C1 segment of cervical spinal cord (tissue), 14 donors: Measurements from ENCODE around the gene BTNL3.

Experiments
- DNase-seq, 14 donors: peaks; one replicate each; lab custom pipeline; 2025; lab: John Stamatoyannopoulos, UW

Gene BTNL3

DNA sequence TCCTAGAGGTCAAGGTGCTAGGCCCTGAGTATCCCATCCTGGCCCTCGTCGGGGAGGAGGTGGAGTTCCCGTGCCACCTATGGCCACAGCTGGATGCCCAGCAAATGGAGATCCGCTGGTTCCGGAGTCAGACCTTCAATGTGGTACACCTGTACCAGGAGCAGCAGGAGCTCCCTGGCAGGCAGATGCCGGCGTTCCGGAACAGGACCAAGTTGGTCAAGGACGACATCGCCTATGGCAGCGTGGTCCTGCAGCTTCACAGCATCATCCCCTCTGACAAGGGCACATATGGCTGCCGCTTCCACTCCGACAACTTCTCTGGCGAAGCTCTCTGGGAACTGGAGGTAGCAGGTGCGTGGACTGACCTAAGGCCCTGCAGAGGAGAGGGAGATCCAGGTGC, 59.3 kb downstream of the BTNL3 start:
- DNase-seq = no peak

DNA sequence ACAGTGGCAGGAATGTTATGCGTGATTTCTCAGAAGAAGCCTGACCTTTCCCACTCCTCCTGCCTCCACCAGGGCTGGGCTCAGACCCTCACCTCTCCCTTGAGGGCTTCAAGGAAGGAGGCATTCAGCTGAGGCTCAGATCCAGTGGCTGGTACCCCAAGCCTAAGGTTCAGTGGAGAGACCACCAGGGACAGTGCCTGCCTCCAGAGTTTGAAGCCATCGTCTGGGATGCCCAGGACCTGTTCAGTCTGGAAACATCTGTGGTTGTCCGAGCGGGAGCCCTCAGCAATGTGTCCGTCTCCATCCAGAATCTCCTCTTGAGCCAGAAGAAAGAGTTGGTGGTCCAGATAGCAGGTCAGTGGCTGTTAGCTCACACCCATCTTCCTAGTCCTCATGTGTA, 61.4 kb downstream of the BTNL3 start:
- no peak for DNase-seq

DNA sequence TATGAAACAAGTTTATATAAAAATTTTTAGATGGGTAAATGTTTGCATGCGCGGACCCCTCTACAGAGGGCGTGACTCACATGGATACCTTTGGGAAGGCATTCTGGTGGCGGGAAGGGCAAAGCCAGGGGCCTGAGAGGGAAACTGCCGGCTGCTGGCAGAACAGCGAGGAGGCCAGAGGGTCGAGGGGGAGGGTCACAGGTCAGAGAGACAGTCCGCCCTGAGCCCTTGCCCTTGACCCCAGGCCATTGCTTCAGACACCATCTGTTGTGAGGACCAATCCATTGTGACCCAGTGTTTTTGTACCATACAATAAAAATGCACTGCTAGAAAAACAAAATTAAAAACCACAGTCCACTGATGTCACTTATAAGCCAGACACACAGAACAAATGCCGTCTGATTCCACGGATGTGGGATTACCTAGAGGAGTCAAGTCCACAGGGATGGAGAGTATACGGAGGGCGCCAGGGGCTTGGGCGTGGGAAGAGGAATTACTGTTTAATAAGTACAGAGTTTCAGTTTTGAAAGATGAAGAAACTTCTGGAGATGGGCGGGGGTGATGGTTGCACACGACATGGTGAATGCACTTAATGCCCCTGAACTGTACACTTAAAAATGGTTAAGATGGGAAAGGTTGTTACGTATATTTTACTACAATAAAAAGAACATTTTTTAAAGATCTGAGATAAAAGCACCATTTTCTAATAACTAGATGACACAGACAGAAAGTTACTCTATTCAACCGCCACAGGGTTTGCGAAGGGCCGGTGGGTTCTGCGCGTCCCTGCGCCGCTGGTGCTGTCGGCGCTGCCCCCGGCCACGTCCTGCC, 63.4 kb downstream of the BTNL3 start:
- DNase-seq = no peak

DNA sequence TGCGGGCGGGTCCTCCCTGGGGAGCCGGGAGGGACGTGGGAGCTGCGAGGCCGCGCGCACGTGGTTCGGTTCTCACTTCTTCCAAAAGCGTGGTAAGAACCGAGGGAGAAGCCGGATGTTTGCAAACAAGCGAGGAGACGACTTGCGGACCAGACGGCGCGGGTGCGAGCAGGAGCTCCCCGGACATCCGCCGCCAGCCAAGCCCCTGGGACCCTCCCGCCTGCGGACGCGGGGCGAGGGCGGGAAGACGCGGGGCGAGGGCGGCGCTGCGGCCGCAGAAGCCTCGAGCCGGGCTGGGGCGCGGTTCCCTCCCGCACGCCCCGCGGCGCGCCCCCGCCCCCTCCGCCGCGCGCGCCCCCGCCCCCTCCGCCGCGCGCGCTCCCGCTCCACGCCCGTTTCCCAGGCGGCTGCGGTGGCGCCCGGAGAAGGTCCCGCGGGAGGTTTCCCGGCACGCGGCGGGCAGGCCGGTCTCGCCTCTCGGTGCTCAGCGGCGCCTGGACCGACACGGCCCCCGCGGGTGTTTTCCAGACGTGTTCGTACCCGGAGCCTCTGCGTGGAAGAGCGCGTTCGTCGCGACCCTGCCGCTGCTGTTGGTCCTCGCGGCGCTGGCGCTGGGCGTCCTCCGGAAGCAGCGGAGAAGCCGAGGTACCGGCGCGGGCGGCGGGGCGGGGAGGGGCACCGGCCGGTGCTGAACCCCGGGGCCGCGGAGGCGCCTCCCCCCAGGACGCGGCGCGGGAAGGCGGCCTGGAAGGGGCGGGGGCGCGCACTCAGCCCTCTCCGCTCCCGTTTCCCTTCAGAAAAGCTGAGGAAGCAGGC, 64.2 kb downstream of the BTNL3 start:
- no peak for DNase-seq

DNA sequence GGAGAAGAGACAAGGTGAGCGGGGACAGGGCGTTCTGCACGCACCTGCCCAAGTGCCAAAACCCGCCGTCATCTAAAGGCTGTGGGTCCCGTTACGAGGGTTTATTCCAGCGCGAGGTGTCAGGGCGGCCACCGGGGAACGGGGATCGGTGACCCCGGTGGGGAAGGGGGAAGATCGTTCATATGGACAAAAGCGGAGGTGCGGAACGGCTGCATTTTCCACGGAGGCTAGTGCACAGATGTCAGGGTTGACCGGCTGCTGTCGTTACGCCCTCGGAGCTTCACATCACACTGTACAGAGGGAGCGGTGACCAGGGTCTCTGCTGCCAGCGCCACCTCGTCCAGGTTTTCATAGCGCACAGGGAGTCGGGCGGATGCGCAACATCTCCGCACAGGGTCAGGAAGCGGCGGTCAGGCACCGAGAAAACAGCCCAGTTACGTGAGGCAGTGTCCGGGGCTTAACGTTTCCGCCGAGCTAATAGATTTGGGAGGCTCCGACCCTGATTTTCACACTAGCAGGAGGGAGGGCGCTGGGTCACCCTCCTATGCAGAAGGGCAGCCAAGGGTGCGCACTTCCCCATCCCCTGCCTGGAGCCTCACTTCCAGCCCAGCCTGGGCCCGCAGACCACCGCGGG, 65.0 kb downstream of the BTNL3 start:
- DNase-seq = no peak

DNA sequence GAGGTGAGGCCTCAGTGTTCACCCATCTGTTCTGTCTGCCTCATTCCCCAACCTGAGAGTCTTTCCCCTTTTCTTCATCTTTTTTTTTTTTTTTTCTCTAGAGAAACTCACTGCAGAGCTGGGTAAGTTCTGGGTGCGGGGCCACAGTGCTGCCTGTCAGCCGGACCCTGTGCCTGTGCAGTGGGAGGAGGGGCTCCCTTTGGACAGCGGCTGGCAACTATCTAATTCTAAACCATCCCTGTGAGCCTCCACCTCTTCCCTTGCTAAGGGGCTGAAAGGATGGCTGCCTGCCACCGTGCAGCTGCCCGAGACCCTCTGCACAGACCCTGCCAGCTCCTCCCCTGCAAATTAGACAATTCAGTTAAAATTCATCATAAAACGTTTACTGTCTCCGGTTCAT, 65.5 kb downstream of the BTNL3 start:
- no peak for DNase-seq

DNA sequence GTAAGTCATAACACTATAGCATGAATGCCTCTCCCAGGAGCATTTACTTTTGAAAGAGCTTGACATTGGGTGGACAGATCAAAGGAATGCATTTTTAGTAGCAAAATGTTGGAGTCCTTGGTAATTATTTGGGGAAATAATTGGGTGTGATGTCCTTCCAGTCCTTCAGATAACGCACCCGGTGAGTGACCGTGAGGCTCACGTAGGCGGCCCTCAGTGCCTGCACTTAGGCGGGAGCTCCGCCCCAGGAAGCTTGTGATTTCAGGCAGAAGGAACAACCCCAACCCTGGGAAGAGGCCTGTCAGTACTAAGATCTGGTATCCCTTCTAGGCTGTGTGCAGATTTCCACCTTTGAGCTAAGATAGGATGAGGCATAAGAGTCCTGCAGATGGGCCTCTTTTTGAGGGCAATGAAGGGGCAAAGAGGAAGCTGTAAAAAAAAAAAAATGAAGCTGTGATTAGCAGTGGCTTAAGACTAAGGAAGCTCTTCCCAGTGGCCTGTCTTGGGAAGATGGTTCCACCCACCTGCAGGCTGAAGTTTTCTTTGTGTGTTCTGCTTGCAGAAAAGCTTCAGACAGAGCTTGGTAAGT, 66.3 kb downstream of the BTNL3 start:
- DNase-seq = no peak
